Neutrophil (primary cell): Measurements from ENCODE around the gene ARHGAP12.

Experiments used
- H3K27ac ChIP-seq: fragments of 200-600 bp; sonication (generic); 2 replicates; pipeline ENCODE4 v1.5.1; 2016; ENCODE audit warnings: mild to moderate bottlenecking, moderate library complexity
- H3K27me3 ChIP-seq: fragments of 200-600 bp; sonication (generic); 2 replicates; pipeline ENCODE4 v1.6.0; 2016; ENCODE audit warnings: mild to moderate bottlenecking
- H3K36me3 ChIP-seq: fragments of 200-600 bp; sonication (generic); 2 replicates; pipeline ENCODE4 v1.5.1; 2017
- H3K4me1 ChIP-seq, 2 experiments: fragments of 200-600 bp in 1 of 2; sonication (generic) in 1 of 2; 1 replicate in 1 of 2; 2 replicates in 1 of 2; pipeline versions ENCODE4 v1.5.1 to v1.6.1; 2013 to 2016; ENCODE audit warnings: low read depth in 1 of 2, low read length in 1 of 2, mild to moderate bottlenecking in 1 of 2, moderate library complexity in 1 of 2; ENCODE audit not compliant: control insufficient read depth in 1 of 2, insufficient read depth in 1 of 2
- H3K4me3 ChIP-seq, 2 experiments: fragments of 200-600 bp in 1 of 2; sonication (generic) in 1 of 2; 1 replicate in 1 of 2; 2 replicates in 1 of 2; pipeline ENCODE4 v1.5.1; 2013 to 2016; ENCODE audit warnings: low read depth in 1 of 2, low read length in 1 of 2, mild to moderate bottlenecking in 1 of 2, moderate library complexity in 1 of 2
- H3K9me3 ChIP-seq: fragments of 200-600 bp; sonication (generic); 2 replicates; pipeline ENCODE4 v1.5.1; 2016
- CTCF ChIP-seq: fragments of 200-600 bp; sonication (generic); IDR thresholded peaks from 2 replicates; pipeline ENCODE4 v1.5.1; 2016; ENCODE audit warnings: antibody characterized with exemption

ARHGAP12 gene

GRCh38 chr10:31959461-31960173 is 31.0 kb upstream of the ARHGAP12 start:
- Histone ChIP-seq H3K4me3 (peak overlapping the region; percentile 19 to 23), H3K27ac (peak overlapping the region; percentile 70), H3K4me1 (peaks cover 67 to 73% of the 10 kb centered on the region in 2 experiments), H3K36me3 (no peaks in the 10 kb centered on the region), H3K9me3 (no peaks in the 10 kb centered on the region), H3K27me3 (no peaks in the 10 kb centered on the region)
- no peak for TF ChIP-seq CTCF

- no peaks in the 10 kb centered on the region for H3K27me3 ChIP-seq
- peak overlapping the region; percentile 70 for H3K27ac ChIP-seq
- peak overlapping the region in 1 of 2 experiments; percentile 19 for H3K4me3 ChIP-seq
- peaks cover 59 to 67% of the 10 kb centered on the region in 2 experiments for H3K4me1 ChIP-seq
- no peak for TF ChIP-seq CTCF
- H3K9me3 ChIP-seq: no peaks in the 10 kb centered on the region
- no peaks in the 10 kb centered on the region for H3K36me3 ChIP-seq
These were observed 30.2 kb upstream of the ARHGAP12 start for GRCh38 chr10:31958856-31959255.

GRCh38 chr10:31956200-31956946 is 27.7 kb upstream of the ARHGAP12 start:
- H3K27me3 ChIP-seq: no peaks in the 10 kb centered on the region
- no peak for TF ChIP-seq CTCF
- no peaks in the 10 kb centered on the region for H3K9me3 ChIP-seq
- no peak overlapping the region for H3K4me3 ChIP-seq
- H3K4me1 ChIP-seq: peaks cover 39 to 47% of the 10 kb centered on the region in 2 experiments
- no peaks in the 10 kb centered on the region for H3K36me3 ChIP-seq
- no peak overlapping the region for H3K27ac ChIP-seq

- no peaks in the 10 kb centered on the region for H3K27me3 ChIP-seq
- no peak for TF ChIP-seq CTCF
- H3K36me3 ChIP-seq: no peaks in the 10 kb centered on the region
- peaks cover 21 to 29% of the 10 kb centered on the region in 2 experiments for H3K4me1 ChIP-seq
- H3K27ac ChIP-seq: no peak overlapping the region
- H3K9me3 ChIP-seq: no peaks in the 10 kb centered on the region
- H3K4me3 ChIP-seq: no peak overlapping the region
These were observed 26.0 kb upstream of the ARHGAP12 start for GRCh38 chr10:31954410-31955191.

- TF ChIP-seq CTCF: no peak
- no peaks in the 10 kb centered on the region for H3K27me3 ChIP-seq
- H3K36me3 ChIP-seq: no peaks in the 10 kb centered on the region
- no peak overlapping the region for H3K4me3 ChIP-seq
- no peak overlapping the region for H3K27ac ChIP-seq
- H3K9me3 ChIP-seq: no peaks in the 10 kb centered on the region
- H3K4me1 ChIP-seq: peaks cover 20 to 24% of the 10 kb centered on the region in 2 experiments
These were observed 24.8 kb upstream of the ARHGAP12 start for GRCh38 chr10:31953480-31953879.
